ENCODE data around the gene NOS2.
"Not testable (repeated sequence)": the region's sequence is repeated elsewhere in the genome, so short reads cannot be mapped to it uniquely, and the experiment has no call there.

DNA sequence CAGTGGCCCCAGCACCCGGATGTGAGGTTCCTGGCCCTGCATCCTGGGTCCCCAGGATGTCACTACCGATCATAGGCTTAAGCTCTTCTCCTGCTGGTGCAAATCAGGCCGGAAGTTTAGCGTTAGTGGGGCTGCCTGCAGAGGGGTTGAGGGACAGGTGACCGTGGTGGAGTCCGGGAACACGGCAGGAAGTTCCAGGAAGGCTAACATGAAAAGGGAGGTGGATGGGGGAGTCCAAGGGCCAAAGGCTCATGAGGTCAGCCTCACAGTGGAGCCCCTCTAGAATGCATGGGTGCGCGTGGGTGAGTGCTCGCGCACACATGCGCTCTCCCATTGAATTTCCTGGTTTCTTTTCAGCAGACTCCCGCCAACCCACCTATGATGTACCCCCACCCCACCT, 46.6 kb downstream of the NOS2 start:
- TF ChIP-seq CTCF (IDR thresholded peaks at IDR 0.05; ENCODE audit: insufficient read depth, low read depth, low read length); EZH2 (IDR thresholded peaks at IDR 0.05; ENCODE audit: insufficient read depth, low read length): not testable (repeated sequence)
